Chondrocyte (in vitro differentiated cells): ENCODE data around the gene PRRT4. TPM values are rescaled to one million over a fixed set of nuclear protein-coding genes. Genes with fewer than 3 reads are reported as not detected.
A peak's percentile ranks its signal among the peaks of the same experiment; 100 is the strongest.

Experiments used
- DNase-seq: peaks from one replicate; pipeline ENCODE4 v3.0.0; 2021; ENCODE audit warnings: mixed read lengths, low spot score
- H3K27ac Mint-ChIP-seq: one replicate; pipeline ENCODE4 v1.8.0; 2021; ENCODE audit warnings: mild to moderate bottlenecking, moderate library complexity, mixed read lengths; ENCODE audit not compliant: unreplicated experiment
- H3K27me3 Mint-ChIP-seq: 2 replicates; pipeline ENCODE4 v1.8.0; 2021; ENCODE audit warnings: low read depth, mixed read lengths
- H3K36me3 Mint-ChIP-seq: 2 replicates; pipeline ENCODE4 v1.8.0; 2021; ENCODE audit warnings: low read depth, mixed read lengths
- H3K4me1 Mint-ChIP-seq: 2 replicates; pipeline ENCODE4 v1.8.0; 2021; ENCODE audit warnings: low read depth, mild to moderate bottlenecking, mixed read lengths
- H3K4me3 Mint-ChIP-seq: one replicate; pipeline ENCODE4 v1.8.0; 2021; ENCODE audit warnings: mild to moderate bottlenecking, moderate library complexity, mixed read lengths; ENCODE audit not compliant: unreplicated experiment
- H3K9me3 Mint-ChIP-seq: 2 replicates; pipeline ENCODE4 v1.8.0; 2021; ENCODE audit warnings: low read depth, mixed read lengths
- CTCF ChIP-seq: fragments of 200-600 bp; sonication (generic); IDR thresholded peaks from 2 replicates; pipeline ENCODE4 v1.5.0; 2021; ENCODE audit warnings: antibody characterized with exemption, mild to moderate bottlenecking, moderate library complexity
- total RNA-seq: library from RNA; stranded (reverse); gene quantifications from 3 replicates; pipeline ENCODE4 v1.2.1, GENCODE V29; 2021

The PRRT4 gene
- total RNA-seq, 1 donor from 2014 or later: 0.42 TPM

GRCh38 chr7:128399991-128400390, 38.5 kb upstream of the PRRT4 start:
- Mint-ChIP-seq H3K4me3 (no peak overlapping the region), H3K4me1 (peaks cover 24% of the 10 kb centered on the region), H3K9me3 (no peaks in the 10 kb centered on the region), H3K36me3 (peaks cover 34% of the 10 kb centered on the region), H3K27ac (no peak overlapping the region), H3K27me3 (no peaks in the 10 kb centered on the region)
- TF ChIP-seq CTCF: no peak
- DNase-seq: peak; percentile 51

GRCh38 chr7:128398841-128399135, 37.3 kb upstream of the PRRT4 start:
- TF ChIP-seq CTCF: no peak

GRCh38 chr7:128398016-128398840, 36.7 kb upstream of the PRRT4 start:
- no peak overlapping the region for H3K4me3 Mint-ChIP-seq
- H3K9me3 Mint-ChIP-seq: no peaks in the 10 kb centered on the region
- peaks cover 6% of the 10 kb centered on the region for H3K4me1 Mint-ChIP-seq
- no peaks in the 10 kb centered on the region for H3K27me3 Mint-ChIP-seq
- peak; percentile 67 for DNase-seq
- H3K36me3 Mint-ChIP-seq: peaks cover 36% of the 10 kb centered on the region
- H3K27ac Mint-ChIP-seq: no peak overlapping the region
- peak; percentile 87 for TF ChIP-seq CTCF

More at GRCh38 chr7:128398841-128399135, 37.3 kb upstream of the PRRT4 start:
- Mint-ChIP-seq H3K27me3 (no peaks in the 10 kb centered on the region), H3K4me1 (peaks cover 12% of the 10 kb centered on the region), H3K4me3 (no peak overlapping the region), H3K27ac (no peak overlapping the region), H3K36me3 (peaks cover 36% of the 10 kb centered on the region), H3K9me3 (no peaks in the 10 kb centered on the region)
- no peak for DNase-seq

- Mint-ChIP-seq H3K27me3 (no peaks in the 10 kb centered on the region), H3K9me3 (no peaks in the 10 kb centered on the region)
- peak; percentile 88 for DNase-seq
Measured at GRCh38 chr7:128396357-128396756, 34.9 kb upstream of the PRRT4 start.

GRCh38 chr7:128395748-128396147, 34.3 kb upstream of the PRRT4 start:
- peak; percentile 39 for DNase-seq
- Mint-ChIP-seq H3K36me3 (peaks cover 32% of the 10 kb centered on the region), H3K4me3 (no peak overlapping the region), H3K27ac (no peak overlapping the region), H3K4me1 (no peaks in the 10 kb centered on the region), H3K27me3 (no peaks in the 10 kb centered on the region), H3K9me3 (no peaks in the 10 kb centered on the region)
- peak; percentile 28 for TF ChIP-seq CTCF

More at GRCh38 chr7:128396357-128396756, 34.9 kb upstream of the PRRT4 start:
- TF ChIP-seq CTCF: no peak
- peaks cover 37% of the 10 kb centered on the region for H3K36me3 Mint-ChIP-seq
- H3K4me1 Mint-ChIP-seq: no peaks in the 10 kb centered on the region
- no peak overlapping the region for H3K27ac Mint-ChIP-seq
- no peak overlapping the region for H3K4me3 Mint-ChIP-seq
